CD4-positive, alpha-beta T cell treated with Interleukin-6 for 4 hours (primary cell): ENCODE results near the gene ATP5F1D.

ENCODE experiments used
- DNase-seq: peaks from one replicate; pipeline ENCODE4 v3.0.0-alpha.2; 2020; ENCODE audit warnings: mixed read lengths

Gene ATP5F1D

DNA sequence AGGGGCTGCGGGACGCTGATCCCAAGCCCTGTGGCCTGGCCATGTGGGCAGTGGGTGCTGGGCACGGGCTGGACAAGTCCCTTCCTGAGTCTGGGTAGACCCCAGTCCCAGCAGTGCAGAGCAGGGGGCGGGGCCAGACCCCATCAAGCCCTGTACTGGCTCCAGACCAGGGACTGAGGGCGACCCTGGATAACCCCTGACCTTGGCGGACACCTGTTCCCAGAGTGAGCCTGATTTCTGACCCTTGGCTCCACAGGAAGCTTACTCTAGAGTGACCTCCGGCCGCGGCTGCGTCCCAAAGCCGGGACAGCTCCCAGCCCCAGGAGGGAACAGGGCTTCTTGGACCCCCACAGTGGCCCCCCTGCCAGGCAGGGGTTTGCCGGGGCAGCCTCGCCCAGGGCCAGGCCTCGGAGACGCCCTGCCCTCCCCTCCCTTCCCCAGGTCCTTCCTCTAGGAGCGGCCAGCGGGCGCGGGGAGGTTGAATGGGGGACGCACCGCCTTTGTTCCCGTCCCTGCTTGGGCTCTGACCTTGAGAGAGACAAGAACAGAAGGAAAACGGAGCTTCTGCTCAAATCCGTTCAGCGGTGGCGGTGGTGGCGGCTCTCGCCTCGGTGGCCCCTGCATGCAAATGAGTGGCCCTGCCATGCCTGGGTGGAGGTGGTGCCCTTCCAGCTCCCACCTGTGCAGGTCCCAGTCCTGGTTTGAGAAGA is 41.8 kb downstream of the ATP5F1D start:
- DNase-seq = no peak

DNA sequence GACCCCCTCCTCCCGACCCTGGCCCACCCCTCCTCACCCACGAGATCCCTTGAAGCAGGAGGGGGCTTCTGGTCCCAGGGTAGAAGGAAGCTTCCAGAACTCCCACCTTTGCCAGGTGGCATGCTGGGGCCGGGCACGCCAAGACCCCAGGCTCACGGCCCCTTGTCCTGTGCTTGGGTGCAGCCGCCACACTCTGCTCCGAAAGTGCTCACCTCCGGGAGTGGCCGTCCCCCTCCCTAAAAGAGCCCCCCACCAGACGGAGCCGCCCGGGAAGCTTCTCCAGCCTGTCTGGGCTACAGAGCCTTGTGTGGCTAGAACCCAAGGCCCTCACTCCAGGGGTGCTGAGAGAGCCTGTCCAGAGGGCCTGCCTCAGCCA is 42.4 kb downstream of the ATP5F1D start:
- DNase-seq = no peak

DNA sequence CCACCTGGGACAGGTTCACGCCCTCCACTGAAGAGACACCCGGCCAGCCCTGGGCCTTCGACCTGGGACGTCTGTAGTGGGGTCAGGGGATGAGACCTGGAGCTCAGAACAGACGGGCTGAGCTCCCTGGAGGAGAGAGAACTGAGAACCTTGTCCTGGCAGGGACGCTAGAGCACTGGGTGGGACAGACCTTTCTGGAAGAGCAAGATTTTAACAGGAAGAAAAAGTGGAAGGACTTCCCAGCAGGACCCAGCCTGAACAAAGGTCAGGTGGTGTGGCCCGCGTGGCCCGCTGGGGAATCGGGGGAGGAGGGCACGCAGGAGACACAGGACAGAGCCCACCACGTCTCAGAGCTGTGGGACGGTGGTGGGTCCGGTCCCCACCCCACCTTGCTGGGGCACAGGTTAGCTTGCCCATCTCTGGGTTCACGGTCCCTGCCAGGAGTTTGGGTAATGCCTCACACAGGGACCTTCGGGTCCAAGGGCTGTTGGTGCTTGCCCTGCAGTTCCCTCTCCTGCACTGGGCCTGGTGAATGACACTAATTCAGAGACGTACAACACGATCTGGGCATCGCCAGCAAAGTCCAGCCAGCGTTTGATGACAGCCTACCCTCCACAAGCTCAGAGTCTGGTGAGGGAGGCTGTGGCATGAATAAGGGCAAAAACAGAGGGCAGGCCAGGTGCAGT is 42.9 kb downstream of the ATP5F1D start:
- DNase-seq = no peak

DNA sequence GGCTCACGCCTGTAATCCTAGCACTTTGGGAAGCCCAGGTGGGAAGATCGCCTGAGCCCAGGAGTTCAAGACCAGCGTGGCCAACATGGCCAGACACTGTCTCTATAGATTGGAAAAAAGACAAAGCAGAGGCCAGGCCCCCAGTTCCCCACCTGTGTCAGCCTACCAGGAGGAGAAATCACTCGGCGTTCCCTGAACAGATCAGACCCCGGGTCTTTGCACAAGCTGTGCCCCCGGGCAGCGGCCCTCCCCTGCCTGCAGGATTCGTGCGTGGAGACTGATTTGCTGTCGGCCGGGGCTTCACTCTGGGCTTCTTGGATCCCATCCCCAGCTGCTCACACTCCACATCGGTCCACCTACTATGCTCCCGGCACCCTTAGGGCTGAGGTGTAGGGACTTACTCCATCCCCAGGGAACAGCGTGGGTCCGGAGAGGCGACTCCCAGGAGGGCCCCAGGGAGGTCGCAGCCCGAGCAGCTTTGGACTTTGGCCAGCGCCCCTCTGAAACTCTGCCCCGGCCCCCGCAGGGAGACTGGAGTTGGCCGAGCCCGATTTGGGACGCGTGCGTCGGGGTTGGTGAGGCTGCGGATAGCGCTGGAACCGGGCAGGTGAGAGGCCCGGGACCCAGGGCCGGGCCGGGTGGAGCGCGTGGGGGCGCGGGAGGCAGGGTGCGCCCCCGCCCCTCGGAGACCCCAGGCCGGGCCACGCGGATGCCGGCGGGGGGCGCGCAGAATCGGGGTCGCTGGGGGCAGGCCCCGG is 43.6 kb downstream of the ATP5F1D start:
- DNase-seq = no peak

DNA sequence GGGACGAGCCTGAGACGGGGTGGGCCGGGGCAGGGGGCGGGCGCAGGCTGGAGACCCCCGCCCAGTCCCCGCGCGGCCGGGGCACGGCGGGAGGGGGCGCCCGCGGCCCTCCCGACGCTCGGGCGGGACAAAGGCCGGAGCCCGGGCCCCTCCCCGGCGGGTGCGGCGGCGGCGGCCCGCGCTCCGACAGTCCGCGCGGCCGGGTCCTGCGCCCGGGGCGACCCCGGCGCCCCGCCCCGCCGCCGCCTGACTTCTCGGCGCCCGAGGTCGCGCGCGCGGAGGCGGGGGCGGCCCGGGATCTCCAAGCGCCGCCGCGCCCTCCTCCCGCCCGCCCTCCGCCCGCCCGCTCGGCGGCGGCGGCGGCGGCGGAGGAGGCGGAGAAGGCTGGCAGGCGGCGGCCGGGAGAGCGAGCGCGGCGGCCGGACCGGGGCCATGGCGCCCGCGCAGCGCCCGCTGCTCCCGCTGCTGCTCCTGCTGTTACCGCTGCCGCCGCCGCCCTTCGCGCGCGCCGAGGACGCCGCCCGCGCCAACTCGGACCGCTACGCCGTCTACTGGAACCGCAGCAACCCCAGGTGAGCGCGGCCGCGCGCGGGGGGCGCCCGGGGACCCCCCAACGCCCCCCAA is 44.3 kb downstream of the ATP5F1D start, which contains the start of gene EFNA2:
Gene EFNA2, plus strand, starts transcription at position 137 of the 624 bp plus-strand sequence. Its CDS starts 296 bp downstream, at position 433.
- no peak for DNase-seq

DNA sequence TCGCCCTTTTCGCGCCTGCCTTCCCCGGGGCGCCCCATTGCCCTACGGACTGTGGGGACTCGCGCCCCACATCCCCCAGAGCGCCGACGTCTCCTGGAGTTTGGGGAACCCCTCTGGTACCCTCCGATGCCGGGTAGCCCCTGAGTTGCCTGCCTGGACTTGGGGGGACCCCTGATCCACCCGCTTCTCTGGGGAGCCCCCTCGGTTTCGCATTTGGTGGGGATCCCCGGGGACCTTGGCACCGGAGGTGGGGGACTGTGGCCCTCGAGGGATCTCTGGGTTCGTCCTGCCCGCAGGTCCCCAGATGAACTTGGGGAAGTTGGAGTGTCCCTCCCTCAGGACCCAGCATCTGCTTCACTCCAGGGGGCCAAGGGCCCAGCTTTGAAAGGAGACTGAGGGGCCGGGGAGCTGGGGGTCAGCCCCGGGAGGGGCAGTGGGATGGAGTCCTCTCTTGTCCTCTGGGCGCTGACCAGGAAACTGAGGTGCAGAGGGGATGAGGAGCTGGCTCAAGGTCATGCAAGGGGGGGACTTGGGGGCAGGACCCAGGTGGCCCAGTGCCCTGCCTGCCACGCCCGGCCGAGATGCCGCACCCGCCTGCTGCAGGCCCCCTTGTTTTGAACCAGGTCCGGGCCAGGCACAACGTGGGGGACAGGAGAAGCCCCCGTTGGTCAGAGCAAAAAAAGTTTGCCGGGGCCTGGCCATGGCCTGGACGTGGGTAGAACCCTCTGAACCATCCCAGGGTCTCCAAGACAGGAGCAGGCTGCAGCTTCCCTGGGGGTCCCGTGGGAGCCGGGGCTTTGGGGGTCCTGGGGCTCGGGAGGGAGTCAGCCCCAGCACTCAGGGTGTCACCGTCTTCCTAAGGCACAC is 45.2 kb downstream of the ATP5F1D start:
- no peak for DNase-seq

DNA sequence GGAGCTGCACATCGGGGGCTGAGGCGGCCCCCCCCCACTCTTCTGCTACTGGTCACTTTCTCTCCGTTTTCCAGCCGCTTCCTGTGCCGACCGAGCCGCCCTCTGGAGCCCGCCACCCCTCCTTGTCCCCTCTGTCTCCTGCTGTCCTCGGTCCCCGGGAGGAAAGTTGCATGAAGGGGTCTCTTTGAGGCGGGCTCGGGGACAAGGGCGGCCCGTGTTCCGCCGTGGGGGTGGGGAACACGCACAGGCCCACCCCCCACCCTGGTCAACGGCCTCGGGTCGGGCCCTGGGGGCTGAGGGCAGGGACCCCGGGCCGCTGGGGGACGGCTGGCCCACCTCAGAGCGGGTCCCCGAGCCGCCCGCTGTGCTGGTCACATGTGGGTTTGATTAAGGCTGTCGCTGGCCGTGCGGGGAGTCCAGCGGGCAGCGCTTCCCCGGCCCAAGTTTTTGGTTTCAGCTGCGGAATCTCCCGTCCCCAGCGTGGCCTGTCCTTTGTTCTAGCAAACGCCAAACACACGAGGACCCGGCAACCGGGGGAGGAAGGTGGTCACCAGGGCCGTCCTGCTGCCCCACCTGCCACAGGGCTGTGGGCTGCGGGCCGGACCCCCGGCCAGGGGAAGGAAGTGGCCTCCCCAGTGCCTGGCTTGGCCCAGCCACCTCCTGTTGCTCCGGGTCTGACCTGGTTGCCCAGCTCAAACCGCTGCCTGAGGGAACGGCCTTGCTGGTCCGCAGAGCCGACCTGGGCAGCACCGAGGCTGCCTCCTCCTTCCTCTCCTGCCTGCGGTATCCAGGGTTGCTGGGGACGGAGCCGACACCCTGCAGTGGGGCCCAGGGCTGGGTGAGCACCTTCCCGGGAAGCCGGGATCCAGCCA is 46.0 kb downstream of the ATP5F1D start:
- no peak for DNase-seq

DNA sequence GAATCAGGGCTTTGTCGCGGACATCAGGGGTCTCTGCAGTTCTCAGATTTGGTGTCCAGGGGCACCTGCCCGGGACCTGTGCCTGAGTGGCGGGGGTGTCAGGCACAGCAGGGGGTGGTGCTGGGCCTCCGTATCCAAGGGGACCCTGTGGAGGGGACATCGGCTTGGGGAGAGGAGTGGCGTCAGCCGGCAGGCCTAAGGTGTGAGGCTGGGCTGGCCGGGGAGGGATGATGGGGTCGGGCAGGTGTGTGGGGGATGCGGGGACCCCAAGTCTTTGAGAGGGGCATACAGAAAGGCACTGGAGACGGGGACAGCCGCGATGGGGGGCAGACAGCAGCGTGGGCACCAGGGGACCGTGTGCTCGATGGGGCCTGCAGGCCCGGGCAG is 46.7 kb downstream of the ATP5F1D start:
- no peak for DNase-seq

DNA sequence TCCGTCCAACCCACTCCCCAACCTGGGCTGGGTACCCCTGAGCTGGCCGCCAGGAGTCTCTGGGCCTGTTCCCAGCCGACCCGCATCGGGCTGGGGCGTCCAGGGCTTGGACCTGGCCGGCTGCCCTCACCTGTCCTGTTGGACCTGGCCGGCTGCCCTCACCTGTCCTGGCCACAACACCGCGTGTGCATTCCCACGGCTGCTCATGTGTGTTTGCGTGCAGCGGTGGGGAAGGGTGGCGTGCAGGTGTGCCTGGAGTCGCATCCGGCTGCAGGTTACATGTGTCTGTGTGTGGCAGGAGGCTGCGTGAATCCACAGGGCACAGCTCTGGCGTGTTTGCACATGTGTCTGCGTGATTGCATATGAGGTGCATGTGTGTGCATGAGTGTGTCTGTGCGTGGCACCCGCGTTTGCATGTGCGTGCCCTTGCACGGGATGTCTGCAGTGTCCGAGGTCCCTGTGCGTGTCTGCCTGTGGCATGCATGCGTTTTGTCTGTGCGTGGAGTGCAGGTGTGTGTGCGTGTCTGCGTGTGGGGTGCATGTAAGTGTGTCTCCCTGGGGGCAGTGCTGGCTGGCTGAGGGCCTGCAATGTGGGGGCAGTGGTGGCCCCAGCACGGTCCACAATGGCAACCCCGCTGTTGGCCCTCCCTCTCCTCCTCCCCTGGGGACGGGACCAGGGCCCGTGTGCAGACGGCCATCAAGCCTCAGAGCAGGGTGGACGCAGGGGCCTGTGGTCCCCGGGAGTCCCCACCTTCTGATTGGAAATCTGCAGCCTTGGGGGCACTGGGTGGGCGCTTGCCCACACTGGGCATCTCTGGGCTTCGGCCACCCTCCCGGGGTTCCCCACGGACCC is 47.5 kb downstream of the ATP5F1D start:
- DNase-seq = no peak

DNA sequence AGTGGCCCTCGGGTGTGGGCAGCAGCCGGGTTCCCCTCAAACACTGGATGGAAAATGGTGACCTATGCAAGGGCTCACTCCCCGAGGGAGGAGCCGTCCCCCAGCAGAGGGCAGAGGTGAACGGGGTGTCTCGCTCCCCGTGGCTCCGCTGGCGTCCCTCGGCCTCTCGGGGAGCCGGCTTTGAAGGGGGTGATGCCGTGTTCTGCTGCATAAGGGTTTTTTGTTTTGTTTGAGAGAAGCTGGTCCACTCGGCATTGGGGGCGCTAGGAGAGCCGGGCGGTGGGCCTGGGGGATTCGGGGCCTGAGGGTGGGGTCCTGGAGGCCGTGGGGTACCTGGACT is 48.1 kb downstream of the ATP5F1D start:
- DNase-seq = no peak

DNA sequence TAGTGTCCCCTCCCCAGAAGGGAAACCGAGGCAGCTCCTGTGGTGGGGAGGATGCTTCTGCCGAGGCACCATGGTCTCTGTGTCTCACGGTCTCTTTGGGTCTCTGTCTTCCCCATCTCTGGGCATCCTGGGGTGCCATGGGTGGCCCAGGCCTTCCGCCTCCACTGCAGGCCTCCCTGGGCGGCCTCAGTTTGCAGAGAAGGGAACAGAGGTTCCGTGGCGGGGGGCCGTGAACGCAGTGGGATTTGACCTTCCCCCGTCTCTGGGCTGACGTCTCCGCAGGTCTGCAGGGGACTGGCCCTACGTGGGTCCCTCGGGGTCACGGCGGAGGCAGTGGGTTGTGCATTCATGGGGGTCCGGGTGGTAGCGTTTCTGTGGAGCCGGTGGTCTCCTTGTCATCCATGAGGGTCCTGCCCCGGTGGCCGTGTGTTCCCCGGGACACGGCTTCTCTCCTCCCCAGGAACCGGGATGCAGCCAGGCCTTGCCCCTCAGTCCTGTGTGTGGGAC is 48.7 kb downstream of the ATP5F1D start:
- DNase-seq = no peak

DNA sequence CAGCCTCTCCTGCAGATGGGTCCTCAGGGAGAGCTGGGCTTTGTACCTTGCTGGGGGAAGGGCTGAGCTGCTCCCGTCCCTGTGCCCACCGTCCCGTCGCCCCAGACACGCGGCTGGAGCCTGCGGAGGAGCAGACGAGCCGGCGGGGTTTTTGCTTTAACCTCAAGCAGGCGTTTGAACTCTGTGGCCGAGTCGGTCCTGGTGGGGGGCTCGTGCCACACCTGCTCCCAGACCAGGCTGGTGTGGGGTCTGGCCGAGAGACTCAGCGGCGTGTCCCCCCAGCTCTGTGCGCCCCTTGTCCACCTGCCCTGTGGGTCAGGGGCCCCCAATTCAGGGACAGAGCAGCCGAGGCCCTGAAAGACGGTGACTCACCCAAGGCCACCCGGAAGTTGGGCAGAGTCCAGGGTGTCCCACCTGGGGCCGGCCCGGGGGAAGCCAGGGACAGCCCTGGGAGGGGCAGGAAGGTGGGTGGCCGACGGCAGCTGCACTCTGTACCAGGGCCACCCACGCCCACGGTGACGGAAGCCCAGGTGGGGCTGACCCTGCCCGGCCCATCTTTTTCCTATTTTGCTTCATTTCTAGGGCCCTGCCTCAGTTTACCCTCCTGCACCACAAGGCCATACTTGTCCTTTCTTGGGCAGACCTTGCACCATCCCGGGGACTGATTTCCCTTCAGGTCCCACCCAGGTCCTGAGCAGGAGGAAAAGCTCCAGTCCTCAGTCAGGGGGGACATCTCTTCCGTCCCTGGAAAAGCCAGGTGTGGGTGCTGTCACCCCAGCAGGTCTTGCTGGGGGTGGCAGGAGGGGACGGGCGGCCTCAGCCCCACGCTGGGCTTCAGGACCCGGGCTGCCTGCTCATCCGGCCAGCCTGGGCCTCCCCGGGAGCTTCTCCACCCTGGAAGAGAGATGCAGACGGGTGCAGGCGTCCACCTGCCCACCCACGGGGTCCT is 49.4 kb downstream of the ATP5F1D start:
- no peak for DNase-seq

DNA sequence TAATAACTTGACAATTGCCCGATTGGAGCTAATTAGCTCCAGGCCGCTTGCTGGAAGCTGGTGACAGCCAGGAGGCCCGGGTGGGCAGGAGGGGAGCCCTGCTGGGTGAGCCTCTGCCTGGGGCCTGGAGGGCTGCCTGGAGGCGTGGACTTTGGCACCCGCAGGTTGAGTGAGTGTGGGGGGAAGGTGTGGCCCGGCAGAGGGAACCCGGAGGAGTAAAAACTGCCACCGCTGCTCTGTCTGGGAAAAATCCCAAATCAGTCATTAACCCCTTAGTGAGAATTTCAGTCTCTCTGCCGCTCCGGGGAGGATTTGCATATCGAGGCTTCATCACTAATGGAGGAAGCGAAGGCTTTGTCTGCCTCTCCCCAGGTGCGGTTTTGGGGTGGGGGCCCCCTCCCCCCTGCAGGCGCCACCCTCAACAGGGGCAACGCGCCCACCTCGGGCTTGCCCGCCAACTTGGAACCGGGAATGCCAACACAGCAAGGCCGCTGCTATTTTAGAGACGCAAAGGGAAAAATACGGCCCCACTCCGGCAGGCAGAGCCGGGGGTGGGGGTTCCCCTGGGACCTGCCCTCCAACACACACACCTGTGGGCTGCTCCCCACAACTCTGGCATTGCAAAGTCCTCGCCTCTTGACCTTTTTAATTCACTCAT is 50.3 kb downstream of the ATP5F1D start:
- no peak for DNase-seq

DNA sequence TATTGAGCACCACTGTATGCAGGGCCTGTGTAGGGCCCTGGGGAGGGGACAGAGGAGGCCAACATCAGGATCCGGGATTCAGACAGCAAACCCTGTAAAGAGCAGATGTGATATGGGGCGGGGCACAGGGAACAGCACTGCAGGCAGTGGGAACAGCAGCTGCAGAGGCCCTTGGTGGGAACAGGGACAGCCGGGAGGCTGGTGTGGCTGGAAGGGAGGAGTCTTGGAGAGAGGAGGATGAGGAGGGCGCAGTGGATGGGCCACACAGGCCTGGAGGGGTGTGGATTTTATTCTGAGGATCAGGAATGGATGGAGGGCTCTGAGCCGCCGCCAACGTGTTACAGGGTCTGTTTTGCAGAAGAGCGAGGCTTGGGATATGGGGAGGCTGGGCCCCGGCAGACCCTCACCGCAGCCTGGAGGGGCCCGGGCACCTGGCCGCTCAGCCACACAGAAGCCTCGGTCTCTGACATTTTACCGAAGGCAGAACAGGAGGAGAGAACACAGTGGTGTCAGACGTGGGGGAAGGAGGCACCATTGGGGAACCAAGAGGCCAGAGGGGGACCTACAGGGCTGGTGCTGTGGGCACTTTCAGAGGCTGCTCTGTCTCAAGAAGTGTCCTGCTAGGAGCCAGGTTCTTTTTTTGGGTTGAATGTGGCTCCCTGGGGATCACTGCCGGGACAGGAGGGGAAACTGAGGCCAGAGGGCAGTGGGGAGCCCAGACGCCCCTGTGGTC is 51.0 kb downstream of the ATP5F1D start:
- no peak for DNase-seq

DNA sequence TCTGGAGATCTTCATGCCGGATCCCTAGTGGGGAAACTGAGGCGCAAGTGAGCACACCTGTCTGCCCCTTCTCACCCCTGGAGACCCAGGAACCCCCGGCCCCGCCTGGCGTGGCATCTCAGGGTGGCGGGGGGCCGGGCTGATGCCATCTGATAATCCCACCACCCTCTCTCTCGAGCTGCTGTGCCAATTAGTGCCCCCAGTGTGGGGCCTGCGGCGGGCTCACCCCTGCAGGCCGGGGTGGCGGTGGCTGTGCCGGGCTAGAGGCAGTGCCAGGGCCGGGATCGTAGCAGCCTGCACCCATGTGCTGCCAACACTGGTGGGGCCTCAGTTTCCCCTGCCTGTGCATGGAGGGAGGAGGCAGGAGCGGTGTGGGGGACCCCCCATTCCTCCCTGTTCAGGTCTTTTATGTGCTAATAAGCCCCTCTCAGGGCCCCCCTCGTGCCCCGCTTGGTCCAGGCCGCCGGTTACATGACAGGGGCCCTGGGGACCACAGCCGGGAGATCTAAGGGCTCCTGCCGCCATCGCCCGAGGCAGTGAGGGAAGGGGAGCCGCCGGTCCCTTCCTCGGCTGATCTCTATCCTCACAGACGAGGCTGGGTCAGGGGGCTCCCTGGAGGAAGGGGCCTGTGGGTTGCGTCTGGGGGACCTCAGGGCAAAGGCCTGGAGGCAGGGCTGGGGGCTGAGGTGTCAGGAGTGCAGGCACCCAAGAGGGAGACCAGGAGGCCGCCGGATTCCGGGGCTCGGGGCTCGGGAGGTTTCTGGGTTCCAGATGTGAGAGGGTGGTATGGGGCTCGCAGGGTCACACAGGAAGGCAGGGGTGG is 52.4 kb downstream of the ATP5F1D start:
- no peak for DNase-seq
